PFSK-1 (cell line): Measurements from ENCODE around the gene LRIT2.

ENCODE experiments used
- POLR2AphosphoS5 ChIP-seq: IDR thresholded peaks from 2 replicates; pipeline ENCODE4 v1.6.1; 2012; ENCODE audit warnings: low read depth, mild to moderate bottlenecking, control low read depth, low read length, moderate library complexity
- REST ChIP-seq, 2 experiments: IDR thresholded peaks; 2 replicates each; pipeline versions ENCODE4 v1.6.1 to v1.8.0; 2011 to 2012; ENCODE audit warnings: low read depth in 2 of 2, low read length in 2 of 2, control low read depth in 1 of 2, inconsistent platforms in 1 of 2, mild to moderate bottlenecking in 1 of 2, moderate library complexity in 1 of 2; ENCODE audit not compliant: insufficient read depth in 1 of 2
- TAF1 ChIP-seq: IDR thresholded peaks from 2 replicates; pipeline ENCODE4 v1.6.1; 2012; ENCODE audit warnings: low read length, control low read depth, borderline replicate concordance; ENCODE audit not compliant: insufficient read depth

GRCh38 chr10:84175436-84175835, 49.9 kb downstream of the LRIT2 start:
- TF ChIP-seq TAF1 (no peak), POLR2AphosphoS5 (no peak), REST (IDR thresholded peaks at IDR 0.05; ENCODE audit: insufficient read depth in 1 of 2, low read depth in 2 of 2, low read length in 2 of 2) (no peak)
